Fibroblast of lung (primary cell): ENCODE measurements around the gene PEX14.

ENCODE experiments used
- EZH2 ChIP-seq: IDR thresholded peaks from 2 replicates; pipeline ENCODE4 v1.5.1; 2012; ENCODE audit warnings: low read length, control low read depth, mild to moderate bottlenecking; ENCODE audit errors: missing control alignments
- TF ChIP-seq, protein P1 (sequence below), 2 donors: IDR thresholded peaks in 1 of 2; conservative IDR thresholded peaks in 1 of 2; 1 replicate in 1 of 2; 2 replicates in 1 of 2; pipeline ENCODE4 v1.5.1; 2011 to 2012; ENCODE audit warnings: low read length in 2 of 2, control low read depth in 1 of 2, inconsistent platforms in 1 of 2, low read depth in 1 of 2, mild to moderate bottlenecking in 1 of 2

DNA sequence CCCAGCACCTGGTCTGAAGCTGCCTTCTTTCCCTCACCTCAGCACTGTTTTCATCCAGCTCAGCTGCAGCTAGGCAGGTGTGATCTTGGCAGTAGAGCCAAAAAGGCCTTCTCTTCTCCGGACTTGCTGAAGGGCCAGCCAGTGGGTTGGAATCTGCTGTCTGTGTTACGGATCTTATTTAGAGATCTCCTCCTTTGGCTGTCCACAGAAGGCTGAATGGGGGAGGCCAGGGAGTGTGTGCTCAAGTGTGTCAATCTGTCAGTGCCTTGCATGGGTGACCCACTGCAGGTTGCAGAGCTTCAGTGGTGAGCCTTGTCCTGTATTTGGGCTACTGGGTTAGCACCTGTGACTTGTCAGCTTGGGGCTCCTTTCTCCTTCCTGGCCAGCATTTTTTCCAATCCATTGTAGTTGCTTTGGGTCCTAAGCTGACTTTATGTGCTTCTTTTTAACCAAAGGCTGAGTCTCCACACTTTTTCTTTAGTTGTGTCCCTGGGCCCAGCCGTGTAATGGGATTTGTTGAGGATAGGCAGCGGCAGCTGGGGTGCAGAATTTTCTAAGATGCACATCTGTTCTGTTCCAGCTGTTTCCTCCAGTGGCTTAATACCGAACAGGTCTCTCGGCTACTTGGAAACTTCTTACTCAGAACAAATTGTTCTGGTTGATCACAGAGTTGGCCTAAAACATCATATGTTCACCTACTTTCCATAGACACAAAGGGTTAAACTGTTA is 126.8 kb downstream of the PEX14 start:
- TF ChIP-seq, protein P1, sequence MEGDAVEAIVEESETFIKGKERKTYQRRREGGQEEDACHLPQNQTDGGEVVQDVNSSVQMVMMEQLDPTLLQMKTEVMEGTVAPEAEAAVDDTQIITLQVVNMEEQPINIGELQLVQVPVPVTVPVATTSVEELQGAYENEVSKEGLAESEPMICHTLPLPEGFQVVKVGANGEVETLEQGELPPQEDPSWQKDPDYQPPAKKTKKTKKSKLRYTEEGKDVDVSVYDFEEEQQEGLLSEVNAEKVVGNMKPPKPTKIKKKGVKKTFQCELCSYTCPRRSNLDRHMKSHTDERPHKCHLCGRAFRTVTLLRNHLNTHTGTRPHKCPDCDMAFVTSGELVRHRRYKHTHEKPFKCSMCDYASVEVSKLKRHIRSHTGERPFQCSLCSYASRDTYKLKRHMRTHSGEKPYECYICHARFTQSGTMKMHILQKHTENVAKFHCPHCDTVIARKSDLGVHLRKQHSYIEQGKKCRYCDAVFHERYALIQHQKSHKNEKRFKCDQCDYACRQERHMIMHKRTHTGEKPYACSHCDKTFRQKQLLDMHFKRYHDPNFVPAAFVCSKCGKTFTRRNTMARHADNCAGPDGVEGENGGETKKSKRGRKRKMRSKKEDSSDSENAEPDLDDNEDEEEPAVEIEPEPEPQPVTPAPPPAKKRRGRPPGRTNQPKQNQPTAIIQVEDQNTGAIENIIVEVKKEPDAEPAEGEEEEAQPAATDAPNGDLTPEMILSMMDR (conservative IDR thresholded peaks at IDR 0.05 in 1 of 2, IDR thresholded peaks at IDR 0.05 in 1 of 2; ENCODE audit: low read depth in 1 of 2, low read length in 2 of 2), result no peak
- TF ChIP-seq EZH2, result no peak
